ENCODE results near the gene ADD1. TPM values are rescaled to one million over a fixed set of nuclear protein-coding genes. Genes with fewer than 3 reads are reported as not detected.

The ADD1 gene
- polyA plus RNA-seq, 1 donor, result 183 TPM

DNA sequence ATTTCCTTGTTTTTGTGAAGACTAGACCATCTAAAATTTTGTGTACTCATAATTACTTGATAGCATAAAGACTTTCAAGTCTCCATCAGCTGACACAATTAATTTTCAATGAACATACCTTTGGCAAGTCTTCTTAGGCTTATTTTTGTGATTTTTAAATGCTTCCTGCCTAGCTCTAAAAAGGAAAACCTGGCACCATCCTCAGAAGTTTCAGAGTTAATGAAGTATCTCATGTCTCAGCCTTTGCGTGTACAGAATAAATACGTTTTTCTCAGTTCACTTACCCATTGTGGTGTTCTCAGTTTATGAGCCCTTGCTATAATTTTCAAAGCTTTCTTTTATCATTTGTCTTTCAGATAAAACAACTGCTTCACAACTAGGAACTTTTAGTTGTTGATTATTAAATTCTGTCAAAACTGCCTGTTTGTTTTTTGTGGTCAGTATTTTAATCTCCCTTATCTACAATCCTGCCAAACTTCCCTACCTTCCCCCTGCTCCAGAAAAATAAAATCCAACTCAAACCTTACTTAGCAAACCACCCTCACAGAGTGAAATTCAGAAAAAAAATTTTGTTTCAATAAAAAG is 21.6 kb downstream of the ADD1 start:
- H3K9me3 ChIP-seq (ENCODE audit: control insufficient read depth, low read depth, low read length), result no peaks in the 10 kb centered on the region
- no peak overlapping the region for H3K27ac ChIP-seq (ENCODE audit: low read length)
- no peak overlapping the region for H3K4me3 ChIP-seq (ENCODE audit: low read length)
- H3K36me3 ChIP-seq (ENCODE audit: control insufficient read depth, insufficient read depth, low read length), result no peaks in the 10 kb centered on the region
- DNase-seq, result no peak
- no peaks in the 10 kb centered on the region for H3K27me3 ChIP-seq (ENCODE audit: control insufficient read depth, insufficient read depth, low read length)
- 67% methylated on average over 2 of the region's 2 CpGs for WGBS (ENCODE audit: insufficient coverage, low lambda C conversion rate)
- peaks cover 67% of the 10 kb centered on the region for H3K4me1 ChIP-seq (ENCODE audit: control insufficient read depth, insufficient read depth, low read length)

DNA sequence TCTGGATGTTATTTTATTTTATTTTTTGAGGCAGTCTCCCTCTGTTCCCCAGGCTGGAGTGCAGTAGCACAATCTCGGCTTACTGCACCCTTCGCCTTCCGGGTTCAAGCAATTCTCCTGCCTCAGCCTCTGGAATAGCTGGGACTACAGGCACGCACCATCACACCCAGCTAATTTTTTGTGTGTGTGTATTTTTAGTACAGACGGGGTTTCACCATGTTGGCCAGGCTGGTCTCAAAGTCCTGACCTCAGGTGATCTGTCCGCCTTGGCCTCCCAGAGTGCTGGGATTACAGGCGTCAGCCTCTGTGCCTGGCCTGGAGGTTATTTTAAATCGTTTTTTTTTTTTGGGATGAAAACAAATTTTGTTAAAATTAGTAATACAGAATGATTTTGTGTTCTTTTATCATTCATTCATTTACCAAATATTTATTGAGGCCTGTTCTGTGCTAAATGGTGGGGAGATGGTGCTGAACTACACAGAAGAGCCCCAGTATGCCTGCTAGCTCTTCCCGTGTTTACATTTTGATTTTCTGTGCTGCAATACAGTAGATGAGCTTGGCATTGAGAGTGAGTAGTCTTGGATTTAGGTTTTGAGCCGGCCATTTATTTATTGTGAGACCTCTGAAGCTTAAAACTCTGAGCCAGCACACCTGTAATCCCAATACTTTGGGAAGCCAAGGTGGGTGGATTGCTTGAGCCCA is 22.7 kb downstream of the ADD1 start:
- Histone ChIP-seq H3K4me1 (ENCODE audit: control insufficient read depth, insufficient read depth, low read length) (peaks cover 63% of the 10 kb centered on the region), H3K27ac (ENCODE audit: low read length) (no peak overlapping the region), H3K4me3 (ENCODE audit: low read length) (no peak overlapping the region), H3K27me3 (ENCODE audit: control insufficient read depth, insufficient read depth, low read length) (no peaks in the 10 kb centered on the region), H3K36me3 (ENCODE audit: control insufficient read depth, insufficient read depth, low read length) (no peaks in the 10 kb centered on the region), H3K9me3 (ENCODE audit: control insufficient read depth, low read depth, low read length) (no peaks in the 10 kb centered on the region)
- DNase-seq, result no peak
- WGBS (ENCODE audit: insufficient coverage, low lambda C conversion rate), result 60% methylated on average over 2 of the region's 10 CpGs

GRCh38 chr4:2866891-2867290 is 23.2 kb downstream of the ADD1 start:
- Histone ChIP-seq H3K27ac (ENCODE audit: low read length) (peak overlapping the region; percentile 43), H3K4me3 (ENCODE audit: low read length) (no peak overlapping the region), H3K36me3 (ENCODE audit: control insufficient read depth, insufficient read depth, low read length) (no peaks in the 10 kb centered on the region), H3K4me1 (ENCODE audit: control insufficient read depth, insufficient read depth, low read length) (peaks cover 58% of the 10 kb centered on the region), H3K9me3 (ENCODE audit: control insufficient read depth, low read depth, low read length) (no peaks in the 10 kb centered on the region), H3K27me3 (ENCODE audit: control insufficient read depth, insufficient read depth, low read length) (no peaks in the 10 kb centered on the region)
- DNase-seq, result no peak
- WGBS (ENCODE audit: insufficient coverage, low lambda C conversion rate), result no CpG with 5 or more reads among the region's 5 CpGs

DNA sequence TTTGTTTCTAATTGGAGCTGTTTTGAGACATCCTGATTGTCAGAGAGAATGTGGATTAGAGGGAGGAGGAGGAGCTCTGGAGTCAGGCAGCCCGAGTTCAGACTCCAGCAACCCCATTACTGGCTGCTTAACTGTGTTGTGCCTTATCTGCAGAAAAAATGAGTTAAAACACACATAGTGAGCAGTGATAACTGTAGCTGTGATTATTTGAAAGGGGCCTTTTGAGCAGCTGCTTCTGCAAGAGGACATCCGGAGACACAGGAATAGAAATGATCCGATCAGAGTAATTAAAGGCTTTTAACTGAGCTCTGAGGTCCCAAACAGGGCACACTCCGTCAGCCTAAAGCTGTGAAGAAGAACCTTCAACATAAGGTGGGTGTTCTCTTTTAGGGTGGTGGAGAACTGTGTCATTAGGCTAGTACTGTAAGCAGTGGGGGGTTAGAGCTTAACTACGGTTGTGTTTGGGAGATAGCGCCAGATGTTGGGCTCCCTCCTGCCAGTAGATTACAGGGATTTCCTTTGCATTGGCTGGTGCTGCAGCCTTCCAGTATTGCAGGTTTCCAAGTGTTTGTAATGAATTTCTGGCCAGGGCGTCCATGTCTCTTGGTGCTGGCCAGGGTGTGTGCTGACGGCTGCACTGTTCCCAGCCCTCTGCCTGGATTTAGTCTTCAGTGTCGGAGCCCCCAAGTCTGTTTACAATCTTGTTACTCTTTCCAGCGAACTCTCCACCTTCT is 24.3 kb downstream of the ADD1 start:
- no CpG with 5 or more reads among the region's 10 CpGs for WGBS (ENCODE audit: insufficient coverage, low lambda C conversion rate)
- peak in 1 of 2 donors; percentile 34 for DNase-seq
- Histone ChIP-seq H3K27me3 (ENCODE audit: control insufficient read depth, insufficient read depth, low read length) (no peaks in the 10 kb centered on the region), H3K4me3 (ENCODE audit: low read length) (no peak overlapping the region), H3K9me3 (ENCODE audit: control insufficient read depth, low read depth, low read length) (no peaks in the 10 kb centered on the region), H3K4me1 (ENCODE audit: control insufficient read depth, insufficient read depth, low read length) (peaks cover 52% of the 10 kb centered on the region), H3K27ac (ENCODE audit: low read length) (peak overlapping the region; percentile 43), H3K36me3 (ENCODE audit: control insufficient read depth, insufficient read depth, low read length) (no peaks in the 10 kb centered on the region)

- WGBS (ENCODE audit: insufficient coverage, low lambda C conversion rate), result no CpG with 5 or more reads among the region's 12 CpGs
- Histone ChIP-seq H3K27me3 (ENCODE audit: control insufficient read depth, insufficient read depth, low read length) (no peaks in the 10 kb centered on the region), H3K9me3 (ENCODE audit: control insufficient read depth, low read depth, low read length) (no peaks in the 10 kb centered on the region), H3K4me1 (ENCODE audit: control insufficient read depth, insufficient read depth, low read length) (peaks cover 50% of the 10 kb centered on the region), H3K4me3 (ENCODE audit: low read length) (no peak overlapping the region), H3K27ac (ENCODE audit: low read length) (peak overlapping the region; percentile 33), H3K36me3 (ENCODE audit: control insufficient read depth, insufficient read depth, low read length) (no peaks in the 10 kb centered on the region)
- DNase-seq, result peak in 1 of 2 donors; percentile 29
Measured at GRCh38 chr4:2868877-2869487, 25.3 kb downstream of the ADD1 start.

DNA sequence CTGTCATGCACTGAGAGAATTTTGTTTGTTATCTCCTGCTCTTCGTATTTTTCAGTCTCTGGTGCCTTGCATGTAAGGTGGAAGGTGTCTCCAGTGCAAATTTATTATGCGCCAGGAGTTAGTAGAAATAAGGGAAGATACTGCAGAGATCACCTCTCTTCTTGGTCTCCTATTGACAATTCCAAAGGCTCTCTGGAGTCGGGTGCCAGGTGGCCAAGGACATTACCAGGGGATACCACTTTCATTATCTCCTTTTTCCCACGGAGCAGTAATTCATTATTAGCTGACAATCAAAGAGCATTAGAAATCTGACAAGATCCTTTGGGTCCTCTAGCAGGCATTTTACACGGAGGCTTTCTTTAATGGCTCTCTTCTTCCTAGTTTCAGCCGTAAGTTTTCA is 26.0 kb downstream of the ADD1 start:
- H3K27me3 ChIP-seq (ENCODE audit: control insufficient read depth, insufficient read depth, low read length), result no peaks in the 10 kb centered on the region
- no peak overlapping the region for H3K4me3 ChIP-seq (ENCODE audit: low read length)
- no peaks in the 10 kb centered on the region for H3K9me3 ChIP-seq (ENCODE audit: control insufficient read depth, low read depth, low read length)
- DNase-seq, result peak in 1 of 2 donors; percentile 21
- peaks cover 49% of the 10 kb centered on the region for H3K4me1 ChIP-seq (ENCODE audit: control insufficient read depth, insufficient read depth, low read length)
- no peaks in the 10 kb centered on the region for H3K36me3 ChIP-seq (ENCODE audit: control insufficient read depth, insufficient read depth, low read length)
- H3K27ac ChIP-seq (ENCODE audit: low read length), result peak overlapping the region; percentile 2
- WGBS (ENCODE audit: insufficient coverage, low lambda C conversion rate), result no CpG with 5 or more reads among the region's 6 CpGs

- Histone ChIP-seq H3K4me3 (ENCODE audit: low read length) (no peak overlapping the region), H3K9me3 (ENCODE audit: control insufficient read depth, low read depth, low read length) (no peaks in the 10 kb centered on the region), H3K4me1 (ENCODE audit: control insufficient read depth, insufficient read depth, low read length) (peaks cover 49% of the 10 kb centered on the region), H3K27ac (ENCODE audit: low read length) (peak overlapping the region; percentile 2), H3K27me3 (ENCODE audit: control insufficient read depth, insufficient read depth, low read length) (no peaks in the 10 kb centered on the region), H3K36me3 (ENCODE audit: control insufficient read depth, insufficient read depth, low read length) (no peaks in the 10 kb centered on the region)
- peak in 1 of 2 donors; percentile 23 for DNase-seq
- no CpG with 5 or more reads among the region's 2 CpGs for WGBS (ENCODE audit: insufficient coverage, low lambda C conversion rate)
Measured at GRCh38 chr4:2870082-2870481, 26.4 kb downstream of the ADD1 start.

- H3K9me3 ChIP-seq (ENCODE audit: control insufficient read depth, low read depth, low read length), result no peaks in the 10 kb centered on the region
- H3K27ac ChIP-seq (ENCODE audit: low read length), result no peak overlapping the region
- no peak for DNase-seq
- no peak overlapping the region for H3K4me3 ChIP-seq (ENCODE audit: low read length)
- H3K27me3 ChIP-seq (ENCODE audit: control insufficient read depth, insufficient read depth, low read length), result no peaks in the 10 kb centered on the region
- WGBS (ENCODE audit: insufficient coverage, low lambda C conversion rate), result 80% methylated on average over 2 of the region's 4 CpGs
- H3K36me3 ChIP-seq (ENCODE audit: control insufficient read depth, insufficient read depth, low read length), result peaks cover 6% of the 10 kb centered on the region
- H3K4me1 ChIP-seq (ENCODE audit: control insufficient read depth, insufficient read depth, low read length), result peaks cover 49% of the 10 kb centered on the region
Measured at GRCh38 chr4:2871466-2871865, 27.8 kb downstream of the ADD1 start.

DNA sequence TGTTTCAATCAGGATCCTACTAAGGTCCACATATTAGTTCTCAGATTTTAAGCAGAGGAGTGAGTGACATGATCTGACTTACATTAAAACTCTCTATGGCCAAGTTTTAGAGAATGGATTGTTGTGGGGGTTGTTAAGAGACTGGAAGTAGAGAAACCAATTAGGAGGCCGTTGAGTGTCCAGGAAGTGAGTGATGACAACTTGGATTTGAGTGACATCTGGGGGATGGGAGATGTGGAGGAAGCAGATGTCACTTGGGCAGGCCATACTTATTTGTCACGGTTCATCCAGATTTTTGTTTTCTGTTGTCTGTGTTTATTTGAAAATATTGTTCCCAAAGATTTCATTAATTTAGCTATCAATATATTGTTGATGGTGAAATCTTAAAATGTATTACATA is 28.3 kb downstream of the ADD1 start:
- no peak overlapping the region for H3K27ac ChIP-seq (ENCODE audit: low read length)
- WGBS (ENCODE audit: insufficient coverage, low lambda C conversion rate), result no CpG with 5 or more reads among the region's 2 CpGs
- H3K36me3 ChIP-seq (ENCODE audit: control insufficient read depth, insufficient read depth, low read length), result peaks cover 6% of the 10 kb centered on the region
- H3K9me3 ChIP-seq (ENCODE audit: control insufficient read depth, low read depth, low read length), result no peaks in the 10 kb centered on the region
- no peak overlapping the region for H3K4me3 ChIP-seq (ENCODE audit: low read length)
- no peak for DNase-seq
- H3K27me3 ChIP-seq (ENCODE audit: control insufficient read depth, insufficient read depth, low read length), result no peaks in the 10 kb centered on the region
- H3K4me1 ChIP-seq (ENCODE audit: control insufficient read depth, insufficient read depth, low read length), result peaks cover 44% of the 10 kb centered on the region

DNA sequence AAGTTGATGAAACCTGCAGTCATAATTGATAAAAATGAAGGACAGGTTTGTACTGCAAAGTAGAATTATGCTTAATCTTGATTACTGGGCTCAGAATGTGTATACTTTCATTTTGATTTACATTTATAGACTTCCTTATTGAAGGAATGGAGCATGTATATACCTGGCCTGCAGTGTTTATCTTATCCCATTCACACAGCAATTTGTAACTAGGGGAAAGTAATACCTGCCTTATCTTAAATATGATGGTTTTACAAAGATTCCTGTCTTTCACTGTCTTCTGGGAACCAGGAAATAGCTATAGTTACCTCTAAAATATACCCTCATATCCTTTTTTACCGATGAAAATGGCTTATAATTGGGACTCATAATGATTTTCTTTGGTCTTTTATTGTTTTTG is 29.7 kb downstream of the ADD1 start:
- peaks cover 30% of the 10 kb centered on the region for H3K4me1 ChIP-seq (ENCODE audit: control insufficient read depth, insufficient read depth, low read length)
- no peak overlapping the region for H3K4me3 ChIP-seq (ENCODE audit: low read length)
- no peaks in the 10 kb centered on the region for H3K27me3 ChIP-seq (ENCODE audit: control insufficient read depth, insufficient read depth, low read length)
- peak overlapping the region; percentile 40 for H3K27ac ChIP-seq (ENCODE audit: low read length)
- H3K9me3 ChIP-seq (ENCODE audit: control insufficient read depth, low read depth, low read length), result no peaks in the 10 kb centered on the region
- peak in 1 of 2 donors; percentile 66 for DNase-seq
- WGBS (ENCODE audit: insufficient coverage, low lambda C conversion rate), result 45% methylated on average over 1 of the region's 1 CpG
- H3K36me3 ChIP-seq (ENCODE audit: control insufficient read depth, insufficient read depth, low read length), result peaks cover 11% of the 10 kb centered on the region

Data from large intestine (tissue), 3 donors.